GM23338 (cell line): ENCODE measurements around the gene CADPS2. TPM values are rescaled to one million over a fixed set of nuclear protein-coding genes. Genes with fewer than 3 reads are reported as not detected.
"Not testable (repeated sequence)": the region's sequence is repeated elsewhere in the genome, so short reads cannot be mapped to it uniquely, and the experiment has no call there.

Experiments
- ATAC-seq: fragments of 200-7000 bp; cut with Tn5 transposase; 3 replicates; pipeline ENCODE4 v1.9.1; 2020
- DNase-seq: peaks from one replicate; pipeline ENCODE4 v3.0.0-alpha.2; 2015; ENCODE audit warnings: low spot score
- H2AFZ ChIP-seq: fragments of 200-600 bp; sonication (generic); 2 replicates; pipeline ENCODE4 v1.8.0; 2016; ENCODE audit warnings: antibody characterized with exemption, mild to moderate bottlenecking, moderate library complexity
- H3F3A ChIP-seq: fragments of 200-600 bp; sonication (generic); replicated peaks from 2 replicates; pipeline ENCODE4 v1.8.0; 2017; ENCODE audit warnings: antibody characterized with exemption, mixed run types, low read depth
- H3K27ac ChIP-seq: fragments of 200-600 bp; sonication (generic); 2 replicates; pipeline ENCODE4 v1.6.1; 2016; ENCODE audit warnings: low read depth
- H3K27me3 ChIP-seq: fragments of 200-600 bp; sonication (generic); 2 replicates; pipeline ENCODE4 v1.8.0; 2016; ENCODE audit warnings: mild to moderate bottlenecking, mixed run types, moderate library complexity; ENCODE audit not compliant: insufficient read depth
- H3K36me3 ChIP-seq: fragments of 200-600 bp; sonication (generic); 2 replicates; pipeline ENCODE4 v1.8.0; 2016; ENCODE audit warnings: mild to moderate bottlenecking; ENCODE audit not compliant: insufficient read depth
- H3K4me1 ChIP-seq: fragments of 200-600 bp; sonication (generic); 2 replicates; pipeline ENCODE4 v1.8.0; 2016; ENCODE audit warnings: mild to moderate bottlenecking, moderate library complexity; ENCODE audit not compliant: insufficient read depth
- H3K4me2 ChIP-seq: fragments of 200-600 bp; sonication (generic); 2 replicates; pipeline ENCODE4 v1.7.1; 2017; ENCODE audit warnings: mixed run types
- H3K4me3 ChIP-seq: fragments of 200-600 bp; sonication (generic); 2 replicates; pipeline ENCODE4 v1.6.1; 2016; ENCODE audit warnings: mixed run types
- H3K79me2 ChIP-seq: fragments of 200-600 bp; sonication (generic); replicated peaks from 2 replicates; pipeline ENCODE4 v1.8.0; 2017; ENCODE audit warnings: mild to moderate bottlenecking; ENCODE audit not compliant: insufficient read depth
- H3K9me2 ChIP-seq: fragments of 200-600 bp; sonication (generic); 2 replicates; pipeline ENCODE4 v1.8.0; 2017; ENCODE audit not compliant: insufficient read depth
- H4K20me1 ChIP-seq: fragments of 200-600 bp; sonication (generic); replicated peaks from 2 replicates; pipeline ENCODE4 v1.8.0; 2017; ENCODE audit warnings: mild to moderate bottlenecking; ENCODE audit not compliant: insufficient read depth
- H3K27ac Mint-ChIP-seq: 2 replicates; pipeline ENCODE4 v1.8.0; 2020; ENCODE audit warnings: inconsistent platforms, mild to moderate bottlenecking, moderate library complexity, mixed read lengths
- H3K27me3 Mint-ChIP-seq: 3 replicates; pipeline ENCODE4 v1.8.0; 2022; ENCODE audit warnings: low read depth, mild to moderate bottlenecking, moderate library complexity, mixed read lengths, inconsistent platforms; ENCODE audit not compliant: insufficient read depth, poor library complexity
- H3K36me3 Mint-ChIP-seq: 3 replicates; pipeline ENCODE4 v1.8.0; 2021; ENCODE audit warnings: low read depth, mild to moderate bottlenecking, inconsistent platforms, moderate library complexity, mixed read lengths
- H3K4me1 Mint-ChIP-seq: 3 replicates; pipeline ENCODE4 v1.8.0; 2020; ENCODE audit warnings: mild to moderate bottlenecking, inconsistent platforms, mixed read lengths
- H3K4me3 Mint-ChIP-seq: 3 replicates; pipeline ENCODE4 v1.8.0; 2021; ENCODE audit warnings: moderate library complexity, mild to moderate bottlenecking, inconsistent platforms, mixed read lengths
- H3K9me3 Mint-ChIP-seq: 3 replicates; pipeline ENCODE4 v1.8.0; 2020; ENCODE audit warnings: moderate library complexity, mild to moderate bottlenecking, inconsistent platforms, mixed read lengths
- CREB1 ChIP-seq: fragments of 250-450 bp; sonication (Bioruptor Pico); IDR thresholded peaks from 2 replicates; pipeline ENCODE4 v1.5.0; 2020; ENCODE audit warnings: low read depth, mild to moderate bottlenecking, moderate library complexity
- EZH2 ChIP-seq: fragments of 200-600 bp; sonication (generic); IDR thresholded peaks from one replicate; pipeline ENCODE4 v1.8.0; 2017; ENCODE audit warnings: antibody characterized with exemption, mild to moderate bottlenecking, low read depth; ENCODE audit not compliant: unreplicated experiment
- JUNB ChIP-seq: IDR thresholded peaks from one replicate; pipeline ENCODE4 v1.6.1; 2016; ENCODE audit warnings: antibody characterized with exemption; ENCODE audit not compliant: unreplicated experiment
- NANOG ChIP-seq: IDR thresholded peaks from 2 replicates; pipeline ENCODE4 v1.6.1; 2016; ENCODE audit warnings: antibody characterized with exemption, borderline replicate concordance
- POLR2AphosphoS5 ChIP-seq: IDR thresholded peaks from 2 replicates; pipeline ENCODE4 v1.6.1; 2016; ENCODE audit warnings: antibody characterized with exemption, low read depth
- STAT1 ChIP-seq: IDR thresholded peaks from one replicate; pipeline ENCODE4 v1.6.1; 2016; ENCODE audit warnings: antibody characterized with exemption; ENCODE audit not compliant: unreplicated experiment
- ZNF331 ChIP-seq: fragments of 250-450 bp; sonication (Bioruptor Pico); IDR thresholded peaks from 2 replicates; pipeline ENCODE4 v1.5.0; 2020; ENCODE audit warnings: low read depth, mild to moderate bottlenecking, moderate library complexity
- polyA plus RNA-seq: library from polyadenylated mRNA; unstranded; fragments of >200 nt; fragmentation: Nextera tagmentation; extraction: Ambion mirVana; gene quantifications from 2 replicates; pipeline ENCODE4 v1.2.1, GENCODE V29; 2016
- total RNA-seq: library from RNA; depleted of rRNA; stranded (reverse); fragments of >200 nt; shearing (Covaris generic); gene quantifications from 2 replicates; pipeline ENCODE4 v1.2.3, GENCODE V29; 2014
- TF ChIP-seq, protein P1 (sequence below): fragments of 250-450 bp; sonication (Bioruptor Pico); IDR thresholded peaks from 2 replicates; pipeline ENCODE4 v1.5.0; 2020; ENCODE audit warnings: mild to moderate bottlenecking, moderate library complexity
- TF ChIP-seq, protein P2 (sequence below): IDR thresholded peaks from one replicate; pipeline ENCODE4 v1.6.1; 2018; ENCODE audit warnings: antibody characterized with exemption; ENCODE audit not compliant: unreplicated experiment
- TF ChIP-seq, protein P3 (sequence below), 2 experiments: fragments of 200-600 bp in 1 of 2; sonication (generic) in 1 of 2; conservative IDR thresholded peaks; 2 replicates each; pipeline versions ENCODE4 v1.5.1 to v1.6.1; 2016 to 2017; ENCODE audit warnings: antibody characterized with exemption in 2 of 2, low read depth in 2 of 2, mild to moderate bottlenecking in 2 of 2, moderate library complexity in 1 of 2

The CADPS2 gene
- total and polyA plus RNA-seq, 2 experiments from 2014 or later, result 16.3 to 36.9 TPM

DNA sequence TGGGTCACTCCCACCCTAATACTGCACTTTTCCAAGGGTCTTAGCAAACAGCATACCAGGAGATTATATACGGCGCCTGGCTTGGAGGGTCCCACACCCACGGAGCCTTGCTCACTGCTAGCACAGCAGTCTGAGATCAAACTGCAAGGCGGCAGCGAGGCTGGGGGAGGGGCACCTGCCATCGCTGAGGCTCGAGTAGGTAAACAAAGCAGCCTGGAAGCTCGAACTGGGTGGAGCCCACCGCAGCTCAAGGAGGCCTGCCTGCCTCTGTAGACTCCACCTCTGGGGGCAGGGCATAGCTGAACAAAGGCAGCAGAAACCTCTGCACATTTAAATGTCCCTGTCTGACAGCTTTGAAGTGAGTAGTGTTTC, 51.7 kb downstream of the CADPS2 start:
- H3K27me3 ChIP-seq, H3K4me3 Mint-ChIP-seq, H3K27me3 Mint-ChIP-seq, H3K36me3 ChIP-seq, ATAC-seq, H4K20me1 ChIP-seq, H2AFZ ChIP-seq, H3F3A ChIP-seq, H3K9me2 ChIP-seq: not testable (repeated sequence)
- Mint-ChIP-seq H3K9me3 (peaks cover 23% of the 10 kb centered on the region), H3K4me1 (peaks cover 16% of the 10 kb centered on the region), H3K36me3 (peaks cover 21% of the 10 kb centered on the region), H3K27ac (peak overlapping the region; percentile 82)
- peaks cover 23% of the 10 kb centered on the region for H3K79me2 ChIP-seq
- peak; percentile 45 for DNase-seq
- H3K4me1 ChIP-seq, result peaks cover 15% of the 10 kb centered on the region
- peak overlapping the region; percentile 39 for H3K4me3 ChIP-seq
- peak overlapping the region; percentile 74; the same call in 1 of the 2 replicates for H3K27ac ChIP-seq
- TF ChIP-seq CREB1, result 0 out of 2 replicates have a peak, but pooled peaks have one; percentile 12
- peak overlapping the region; percentile 74 for H3K4me2 ChIP-seq

DNA sequence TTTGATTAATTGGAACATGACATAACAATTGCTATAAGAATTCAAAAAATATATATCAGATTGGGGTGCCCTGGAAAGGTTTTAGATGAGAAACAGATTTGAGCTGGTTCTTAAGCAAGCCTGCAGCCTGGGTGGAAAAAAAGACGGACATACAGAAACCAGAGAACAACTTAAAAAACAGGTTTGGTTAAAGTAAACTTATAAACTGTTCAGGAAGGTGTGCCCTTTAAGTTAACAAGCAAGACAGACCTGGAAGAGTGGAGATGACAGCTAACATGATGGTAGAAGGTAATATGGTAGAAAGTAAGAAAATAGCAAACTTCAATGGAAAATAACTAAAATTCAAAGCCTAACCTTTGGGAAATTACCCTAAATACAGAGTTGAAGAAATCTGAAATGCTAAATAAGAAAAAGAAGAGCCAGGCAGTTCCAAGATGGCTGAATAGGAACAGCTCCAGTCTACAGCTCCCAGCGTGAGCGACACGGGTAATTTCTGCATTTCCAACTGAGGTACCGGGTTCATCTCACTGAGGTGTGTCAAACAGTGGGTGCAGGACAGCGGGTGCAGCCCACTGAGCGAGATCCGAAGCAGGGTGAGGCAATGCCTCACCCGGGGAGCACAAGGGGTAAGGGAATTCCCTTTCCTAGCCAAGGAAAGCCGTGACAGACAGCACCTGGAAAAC, 52.2 kb downstream of the CADPS2 start:
- H3K27me3 ChIP-seq, result no peaks in the 10 kb centered on the region
- ATAC-seq (no peak; the same call in 1 of the 3 replicates), DNase-seq (no peak)
- H4K20me1 ChIP-seq, result no peaks in the 10 kb centered on the region
- no peaks in the 10 kb centered on the region for H3K9me2 ChIP-seq
- H3K79me2 ChIP-seq, result peaks cover 23% of the 10 kb centered on the region
- peak overlapping the region; percentile 74 for H3K4me2 ChIP-seq
- H3K4me3 Mint-ChIP-seq, result no peak overlapping the region; the same call in 2 of the 3 replicates
- H3K9me3 Mint-ChIP-seq, result peaks cover 23% of the 10 kb centered on the region
- peaks cover 21% of the 10 kb centered on the region for H3K36me3 Mint-ChIP-seq
- no peaks in the 10 kb centered on the region for H3K36me3 ChIP-seq
- H3K4me1 Mint-ChIP-seq, result peaks cover 16% of the 10 kb centered on the region
- no peaks in the 10 kb centered on the region for H3F3A ChIP-seq
- peak overlapping the region; percentile 82 for H3K27ac Mint-ChIP-seq
- H3K27ac ChIP-seq, result peak overlapping the region; percentile 74; the same call in 1 of the 2 replicates
- peaks cover 15% of the 10 kb centered on the region for H3K4me1 ChIP-seq
- H3K27me3 Mint-ChIP-seq, result peaks cover 6% of the 10 kb centered on the region
- no peak overlapping the region; the same call in 1 of the 2 replicates for H2AFZ ChIP-seq
- H3K4me3 ChIP-seq, result peak overlapping the region; percentile 39
- TF ChIP-seq, protein P1, sequence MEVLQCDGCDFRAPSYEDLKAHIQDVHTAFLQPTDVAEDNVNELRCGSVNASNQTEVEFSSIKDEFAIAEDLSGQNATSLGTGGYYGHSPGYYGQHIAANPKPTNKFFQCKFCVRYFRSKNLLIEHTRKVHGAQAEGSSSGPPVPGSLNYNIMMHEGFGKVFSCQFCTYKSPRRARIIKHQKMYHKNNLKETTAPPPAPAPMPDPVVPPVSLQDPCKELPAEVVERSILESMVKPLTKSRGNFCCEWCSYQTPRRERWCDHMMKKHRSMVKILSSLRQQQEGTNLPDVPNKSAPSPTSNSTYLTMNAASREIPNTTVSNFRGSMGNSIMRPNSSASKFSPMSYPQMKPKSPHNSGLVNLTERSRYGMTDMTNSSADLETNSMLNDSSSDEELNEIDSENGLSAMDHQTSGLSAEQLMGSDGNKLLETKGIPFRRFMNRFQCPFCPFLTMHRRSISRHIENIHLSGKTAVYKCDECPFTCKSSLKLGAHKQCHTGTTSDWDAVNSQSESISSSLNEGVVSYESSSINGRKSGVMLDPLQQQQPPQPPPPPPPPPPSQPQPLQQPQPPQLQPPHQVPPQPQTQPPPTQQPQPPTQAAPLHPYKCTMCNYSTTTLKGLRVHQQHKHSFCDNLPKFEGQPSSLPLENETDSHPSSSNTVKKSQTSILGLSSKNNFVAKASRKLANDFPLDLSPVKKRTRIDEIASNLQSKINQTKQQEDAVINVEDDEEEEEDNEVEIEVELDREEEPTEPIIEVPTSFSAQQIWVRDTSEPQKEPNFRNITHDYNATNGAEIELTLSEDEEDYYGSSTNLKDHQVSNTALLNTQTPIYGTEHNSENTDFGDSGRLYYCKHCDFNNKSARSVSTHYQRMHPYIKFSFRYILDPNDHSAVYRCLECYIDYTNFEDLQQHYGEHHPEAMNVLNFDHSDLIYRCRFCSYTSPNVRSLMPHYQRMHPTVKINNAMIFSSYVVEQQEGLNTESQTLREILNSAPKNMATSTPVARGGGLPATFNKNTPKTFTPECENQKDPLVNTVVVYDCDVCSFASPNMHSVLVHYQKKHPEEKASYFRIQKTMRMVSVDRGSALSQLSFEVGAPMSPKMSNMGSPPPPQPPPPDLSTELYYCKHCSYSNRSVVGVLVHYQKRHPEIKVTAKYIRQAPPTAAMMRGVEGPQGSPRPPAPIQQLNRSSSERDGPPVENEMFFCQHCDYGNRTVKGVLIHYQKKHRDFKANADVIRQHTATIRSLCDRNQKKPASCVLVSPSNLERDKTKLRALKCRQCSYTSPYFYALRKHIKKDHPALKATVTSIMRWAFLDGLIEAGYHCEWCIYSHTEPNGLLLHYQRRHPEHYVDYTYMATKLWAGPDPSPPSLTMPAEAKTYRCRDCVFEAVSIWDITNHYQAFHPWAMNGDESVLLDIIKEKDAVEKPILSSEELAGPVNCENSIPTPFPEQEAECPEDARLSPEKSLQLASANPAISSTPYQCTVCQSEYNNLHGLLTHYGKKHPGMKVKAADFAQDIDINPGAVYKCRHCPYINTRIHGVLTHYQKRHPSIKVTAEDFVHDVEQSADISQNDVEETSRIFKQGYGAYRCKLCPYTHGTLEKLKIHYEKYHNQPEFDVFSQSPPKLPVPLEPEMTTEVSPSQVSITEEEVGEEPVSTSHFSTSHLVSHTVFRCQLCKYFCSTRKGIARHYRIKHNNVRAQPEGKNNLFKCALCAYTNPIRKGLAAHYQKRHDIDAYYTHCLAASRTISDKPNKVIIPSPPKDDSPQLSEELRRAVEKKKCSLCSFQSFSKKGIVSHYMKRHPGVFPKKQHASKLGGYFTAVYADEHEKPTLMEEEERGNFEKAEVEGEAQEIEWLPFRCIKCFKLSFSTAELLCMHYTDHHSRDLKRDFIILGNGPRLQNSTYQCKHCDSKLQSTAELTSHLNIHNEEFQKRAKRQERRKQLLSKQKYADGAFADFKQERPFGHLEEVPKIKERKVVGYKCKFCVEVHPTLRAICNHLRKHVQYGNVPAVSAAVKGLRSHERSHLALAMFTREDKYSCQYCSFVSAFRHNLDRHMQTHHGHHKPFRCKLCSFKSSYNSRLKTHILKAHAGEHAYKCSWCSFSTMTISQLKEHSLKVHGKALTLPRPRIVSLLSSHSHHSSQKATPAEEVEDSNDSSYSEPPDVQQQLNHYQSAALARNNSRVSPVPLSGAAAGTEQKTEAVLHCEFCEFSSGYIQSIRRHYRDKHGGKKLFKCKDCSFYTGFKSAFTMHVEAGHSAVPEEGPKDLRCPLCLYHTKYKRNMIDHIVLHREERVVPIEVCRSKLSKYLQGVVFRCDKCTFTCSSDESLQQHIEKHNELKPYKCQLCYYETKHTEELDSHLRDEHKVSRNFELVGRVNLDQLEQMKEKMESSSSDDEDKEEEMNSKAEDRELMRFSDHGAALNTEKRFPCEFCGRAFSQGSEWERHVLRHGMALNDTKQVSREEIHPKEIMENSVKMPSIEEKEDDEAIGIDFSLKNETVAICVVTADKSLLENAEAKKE (CRISPR knock-in tag), result no peak
- TF ChIP-seq JUNB (no peak), NANOG (no peak), EZH2 (no peak), STAT1 (no peak), POLR2AphosphoS5 (no peak), ZNF331 (CRISPR knock-in tag) (no peak)
- TF ChIP-seq, protein P2, sequence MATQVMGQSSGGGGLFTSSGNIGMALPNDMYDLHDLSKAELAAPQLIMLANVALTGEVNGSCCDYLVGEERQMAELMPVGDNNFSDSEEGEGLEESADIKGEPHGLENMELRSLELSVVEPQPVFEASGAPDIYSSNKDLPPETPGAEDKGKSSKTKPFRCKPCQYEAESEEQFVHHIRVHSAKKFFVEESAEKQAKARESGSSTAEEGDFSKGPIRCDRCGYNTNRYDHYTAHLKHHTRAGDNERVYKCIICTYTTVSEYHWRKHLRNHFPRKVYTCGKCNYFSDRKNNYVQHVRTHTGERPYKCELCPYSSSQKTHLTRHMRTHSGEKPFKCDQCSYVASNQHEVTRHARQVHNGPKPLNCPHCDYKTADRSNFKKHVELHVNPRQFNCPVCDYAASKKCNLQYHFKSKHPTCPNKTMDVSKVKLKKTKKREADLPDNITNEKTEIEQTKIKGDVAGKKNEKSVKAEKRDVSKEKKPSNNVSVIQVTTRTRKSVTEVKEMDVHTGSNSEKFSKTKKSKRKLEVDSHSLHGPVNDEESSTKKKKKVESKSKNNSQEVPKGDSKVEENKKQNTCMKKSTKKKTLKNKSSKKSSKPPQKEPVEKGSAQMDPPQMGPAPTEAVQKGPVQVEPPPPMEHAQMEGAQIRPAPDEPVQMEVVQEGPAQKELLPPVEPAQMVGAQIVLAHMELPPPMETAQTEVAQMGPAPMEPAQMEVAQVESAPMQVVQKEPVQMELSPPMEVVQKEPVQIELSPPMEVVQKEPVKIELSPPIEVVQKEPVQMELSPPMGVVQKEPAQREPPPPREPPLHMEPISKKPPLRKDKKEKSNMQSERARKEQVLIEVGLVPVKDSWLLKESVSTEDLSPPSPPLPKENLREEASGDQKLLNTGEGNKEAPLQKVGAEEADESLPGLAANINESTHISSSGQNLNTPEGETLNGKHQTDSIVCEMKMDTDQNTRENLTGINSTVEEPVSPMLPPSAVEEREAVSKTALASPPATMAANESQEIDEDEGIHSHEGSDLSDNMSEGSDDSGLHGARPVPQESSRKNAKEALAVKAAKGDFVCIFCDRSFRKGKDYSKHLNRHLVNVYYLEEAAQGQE, result no peak
- TF ChIP-seq, protein P3, sequence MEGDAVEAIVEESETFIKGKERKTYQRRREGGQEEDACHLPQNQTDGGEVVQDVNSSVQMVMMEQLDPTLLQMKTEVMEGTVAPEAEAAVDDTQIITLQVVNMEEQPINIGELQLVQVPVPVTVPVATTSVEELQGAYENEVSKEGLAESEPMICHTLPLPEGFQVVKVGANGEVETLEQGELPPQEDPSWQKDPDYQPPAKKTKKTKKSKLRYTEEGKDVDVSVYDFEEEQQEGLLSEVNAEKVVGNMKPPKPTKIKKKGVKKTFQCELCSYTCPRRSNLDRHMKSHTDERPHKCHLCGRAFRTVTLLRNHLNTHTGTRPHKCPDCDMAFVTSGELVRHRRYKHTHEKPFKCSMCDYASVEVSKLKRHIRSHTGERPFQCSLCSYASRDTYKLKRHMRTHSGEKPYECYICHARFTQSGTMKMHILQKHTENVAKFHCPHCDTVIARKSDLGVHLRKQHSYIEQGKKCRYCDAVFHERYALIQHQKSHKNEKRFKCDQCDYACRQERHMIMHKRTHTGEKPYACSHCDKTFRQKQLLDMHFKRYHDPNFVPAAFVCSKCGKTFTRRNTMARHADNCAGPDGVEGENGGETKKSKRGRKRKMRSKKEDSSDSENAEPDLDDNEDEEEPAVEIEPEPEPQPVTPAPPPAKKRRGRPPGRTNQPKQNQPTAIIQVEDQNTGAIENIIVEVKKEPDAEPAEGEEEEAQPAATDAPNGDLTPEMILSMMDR (conservative IDR thresholded peaks at IDR 0.05; ENCODE audit: low read depth in 2 of 2), result no peak
